GM21381 (cell line): ENCODE measurements around the gene GORASP2.

ENCODE experiments used
- ATAC-seq: cut with Tn5 transposase; IDR thresholded peaks from one replicate; pipeline ENCODE4 v1.9.1; 2021; ENCODE audit warnings: mild to moderate bottlenecking, moderate library complexity; ENCODE audit not compliant: unreplicated experiment

GORASP2 gene

DNA sequence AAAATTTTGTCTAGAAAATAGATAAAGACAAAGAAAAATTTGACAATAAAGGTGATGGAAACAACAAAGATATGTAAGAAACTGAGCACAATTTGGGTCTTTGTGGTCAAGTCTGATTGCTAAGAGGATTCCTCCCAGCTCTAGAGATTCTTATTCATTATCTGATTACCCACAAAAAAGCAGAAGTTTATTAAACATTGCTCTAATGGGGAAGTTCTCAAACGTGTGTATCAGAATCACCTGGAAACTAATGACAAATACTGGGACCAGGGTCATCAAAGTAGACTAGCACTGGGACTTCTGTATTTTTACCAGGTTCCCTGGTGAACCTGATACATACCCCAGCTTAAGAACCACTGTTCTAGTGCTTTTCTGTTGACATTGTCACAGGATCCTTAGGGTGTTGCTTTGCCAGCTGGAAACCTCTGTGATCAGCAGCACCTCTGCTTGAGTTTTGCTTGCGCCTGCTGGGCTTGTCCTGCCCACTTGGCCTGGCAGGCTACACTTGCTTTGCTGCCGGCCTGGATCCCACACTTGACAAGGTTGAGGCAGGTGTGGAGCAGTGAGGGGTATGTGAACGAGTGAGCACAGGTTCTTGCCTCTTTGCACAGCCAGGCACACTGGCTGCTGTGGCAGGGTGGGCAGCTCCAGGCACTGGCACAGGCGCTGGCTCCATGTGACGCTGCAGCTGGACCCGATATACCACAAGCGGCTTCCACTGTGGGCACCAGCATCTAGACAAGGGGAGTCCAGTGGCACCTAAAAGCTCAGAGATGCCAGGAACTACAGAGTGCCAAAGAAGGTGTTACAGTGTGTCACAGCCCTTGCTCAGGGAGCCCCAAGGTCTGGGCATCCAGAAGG lies 6.2 kb upstream of the GORASP2 start:
- ATAC-seq: no peak

GRCh38 chr2:170923799-170924198 lies 5.3 kb upstream of the GORASP2 start:
- no peak for ATAC-seq

- ATAC-seq: no peak
These were observed 4.1 kb upstream of the GORASP2 start for GRCh38 chr2:170924969-170925368.

GRCh38 chr2:170925923-170926322 lies 3.1 kb upstream of the GORASP2 start:
- no peak for ATAC-seq

- ATAC-seq: no peak
These were observed 2.2 kb upstream of the GORASP2 start for GRCh38 chr2:170926743-170927297.

GRCh38 chr2:170928036-170928823 lies 823 bp upstream of the GORASP2 start:
- ATAC-seq: no peak

GRCh38 chr2:170929686-170930050 lies 615 bp downstream of the GORASP2 start:
- peak; percentile 13 for ATAC-seq

- peak; percentile 27 for ATAC-seq
These were observed 1.3 kb downstream of the GORASP2 start for GRCh38 chr2:170930131-170930990.

- no peak for ATAC-seq
These were observed 1.9 kb downstream of the GORASP2 start for GRCh38 chr2:170930991-170931266.

GRCh38 chr2:170932166-170932565 lies 3.1 kb downstream of the GORASP2 start:
- no peak for ATAC-seq

DNA sequence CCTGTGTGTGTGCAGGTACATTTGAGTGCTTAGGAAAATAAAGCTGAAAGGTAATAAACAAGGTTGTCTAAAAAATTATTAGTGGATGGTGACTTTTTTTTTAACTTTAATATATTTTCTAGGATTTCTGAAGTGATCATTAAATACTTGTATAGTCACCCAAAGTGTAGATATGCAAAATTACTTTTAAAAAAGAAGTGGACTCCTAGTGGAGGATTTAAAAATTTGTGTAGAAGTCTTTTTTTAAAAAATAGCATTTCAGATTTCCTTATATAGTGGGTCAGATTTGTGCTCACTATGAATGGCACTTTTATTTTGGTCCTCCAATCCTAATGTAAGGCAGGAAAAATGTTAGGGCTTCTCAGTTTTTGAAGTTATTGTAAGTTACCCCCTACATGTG lies 3.9 kb downstream of the GORASP2 start:
- no peak for ATAC-seq

GRCh38 chr2:170937709-170938379 lies 8.8 kb downstream of the GORASP2 start:
- ATAC-seq: no peak

- ATAC-seq: no peak
These were observed 11.0 kb downstream of the GORASP2 start for GRCh38 chr2:170940066-170940465.

GRCh38 chr2:170942615-170943014 lies 13.6 kb downstream of the GORASP2 start:
- no peak for ATAC-seq

GRCh38 chr2:170943041-170943440 lies 14.0 kb downstream of the GORASP2 start:
- ATAC-seq: no peak

- no peak for ATAC-seq
These were observed 14.5 kb downstream of the GORASP2 start for GRCh38 chr2:170943596-170943995.

DNA sequence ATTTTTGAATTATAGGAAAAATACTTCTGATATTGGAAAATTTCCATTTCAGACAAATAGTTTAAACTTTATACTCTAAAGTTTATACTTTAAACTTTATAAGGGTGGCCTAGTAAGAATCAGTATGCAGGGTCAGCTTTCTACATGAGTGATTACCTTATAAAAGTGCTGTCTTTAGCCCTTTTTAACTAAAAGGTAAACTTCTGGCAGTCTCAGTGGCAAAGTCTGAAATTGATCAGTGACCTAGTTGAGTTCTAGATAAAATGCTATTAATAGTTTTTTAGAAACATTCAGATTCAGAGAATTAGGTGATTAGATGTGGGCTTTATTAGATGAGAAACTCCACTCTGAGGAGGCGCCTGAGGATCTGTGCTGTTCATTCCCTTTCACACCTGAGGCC lies 15.5 kb downstream of the GORASP2 start:
- no peak for ATAC-seq

- ATAC-seq: no peak
These were observed 20.4 kb downstream of the GORASP2 start for GRCh38 chr2:170949415-170949814.

DNA sequence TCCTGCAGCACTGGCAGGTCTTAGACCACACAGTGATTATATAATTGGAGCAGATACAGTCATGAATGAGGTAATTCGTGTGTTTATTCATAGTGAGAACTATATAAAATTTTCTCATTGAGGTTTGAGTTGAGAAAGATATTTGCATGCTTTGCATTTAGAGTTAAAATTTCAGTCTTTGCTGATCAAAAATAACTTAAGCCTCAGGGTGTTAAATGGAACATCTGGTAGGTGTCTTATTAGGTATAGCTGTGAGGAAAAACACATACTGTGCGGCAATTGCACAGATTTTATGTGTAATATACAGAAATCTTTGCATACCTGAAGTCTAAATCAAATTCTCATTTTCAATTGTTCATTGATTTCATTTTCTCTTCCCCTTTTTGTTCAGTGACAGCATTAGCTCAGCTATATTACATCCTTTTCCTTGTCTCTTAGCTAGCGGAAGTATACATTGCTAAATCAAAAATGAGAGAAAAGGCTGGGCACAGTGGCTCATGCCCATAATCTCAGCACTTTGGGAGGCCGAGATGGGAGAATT lies 21.2 kb downstream of the GORASP2 start:
- ATAC-seq: peak; percentile 78

GRCh38 chr2:170953941-170954340 lies 24.9 kb downstream of the GORASP2 start:
- no peak for ATAC-seq
